Measurements from ENCODE around the gene CACUL1. TPM values are rescaled to one million over a fixed set of nuclear protein-coding genes. Genes with fewer than 3 reads are reported as not detected.
"Not testable (repeated sequence)": the region's sequence is repeated elsewhere in the genome, so short reads cannot be mapped to it uniquely, and the experiment has no call there.

Gene CACUL1
- total RNA-seq, 4 donors from 2014 or later: 30.8 to 44.4 (median 33.3) TPM

- Histone ChIP-seq H3K4me3 (no peak overlapping the region), H3K27ac (replicated peaks in 1 of 4) (no peak overlapping the region), H3K27me3 (no peaks in the 10 kb centered on the region), H3K36me3 (peaks cover 0 to 4% (median 0%) of the 10 kb centered on the region in 4 donors), H3K9me3 (no peaks in the 10 kb centered on the region), H3K4me1 (peaks cover 37 to 76% (median 68%) of the 10 kb centered on the region in 4 donors)
- DNase-seq (ENCODE audit: extremely low spot score): no peak
- TF ChIP-seq POLR2A (IDR thresholded peaks at IDR 0.05; ENCODE audit: low read depth): no peak
- TF ChIP-seq POLR2AphosphoS5 (IDR thresholded peaks at IDR 0.05): no peak
- no peak for TF ChIP-seq CTCF (IDR thresholded peaks at IDR 0.05)
- TF ChIP-seq EP300 (IDR thresholded peaks at IDR 0.05): no peak
- WGBS: 84% methylated on average over 4 of the region's 4 CpGs
- intact Hi-C loops (cut with DNase I): loop anchor here (10.0 kb wide), 1 partner anchor 1371 kb away; the partner anchor contains the start of gene PDZD8
Measured at GRCh38 chr10:118746246-118746645, 8.5 kb downstream of the CACUL1 start.

DNA sequence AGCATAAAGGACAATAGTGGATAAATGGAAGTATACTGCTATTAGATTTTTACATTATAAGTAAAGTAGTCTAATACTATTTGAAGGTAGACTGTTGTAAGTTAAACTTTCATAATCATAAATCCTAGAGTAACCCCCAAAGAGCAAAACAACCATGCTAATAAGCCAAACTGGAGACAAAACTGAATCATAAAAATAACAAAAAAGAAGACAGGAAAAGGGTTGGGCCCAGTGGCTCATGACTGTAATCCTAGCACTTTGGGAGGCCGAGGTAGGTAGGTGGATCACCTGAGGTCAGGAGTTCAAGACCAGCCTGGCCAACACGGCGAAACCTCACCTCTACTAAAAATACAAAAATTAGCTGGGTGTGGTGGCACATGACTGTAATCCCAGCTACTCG, 9.7 kb downstream of the CACUL1 start:
- DNase-seq (ENCODE audit: extremely low spot score): no peak
- intact Hi-C loops (cut with DNase I): loop anchor here (10.0 kb wide), 1 partner anchor 1370 kb away; the partner anchor contains the start of gene PDZD8
- TF ChIP-seq CTCF (IDR thresholded peaks at IDR 0.05) (no peak), POLR2AphosphoS5 (IDR thresholded peaks at IDR 0.05) (no peak), EP300 (IDR thresholded peaks at IDR 0.05) (no peak)
- Histone ChIP-seq H3K9me3 (no peaks in the 10 kb centered on the region), H3K27ac (replicated peaks in 1 of 4) (no peak overlapping the region), H3K27me3 (no peaks in the 10 kb centered on the region), H3K4me1 (peaks cover 41 to 74% (median 68%) of the 10 kb centered on the region in 4 donors), H3K4me3 (no peak overlapping the region), H3K36me3 (peaks cover 0 to 4% (median 0%) of the 10 kb centered on the region in 4 donors)
- WGBS: 88% methylated on average over 4 of the region's 4 CpGs

DNA sequence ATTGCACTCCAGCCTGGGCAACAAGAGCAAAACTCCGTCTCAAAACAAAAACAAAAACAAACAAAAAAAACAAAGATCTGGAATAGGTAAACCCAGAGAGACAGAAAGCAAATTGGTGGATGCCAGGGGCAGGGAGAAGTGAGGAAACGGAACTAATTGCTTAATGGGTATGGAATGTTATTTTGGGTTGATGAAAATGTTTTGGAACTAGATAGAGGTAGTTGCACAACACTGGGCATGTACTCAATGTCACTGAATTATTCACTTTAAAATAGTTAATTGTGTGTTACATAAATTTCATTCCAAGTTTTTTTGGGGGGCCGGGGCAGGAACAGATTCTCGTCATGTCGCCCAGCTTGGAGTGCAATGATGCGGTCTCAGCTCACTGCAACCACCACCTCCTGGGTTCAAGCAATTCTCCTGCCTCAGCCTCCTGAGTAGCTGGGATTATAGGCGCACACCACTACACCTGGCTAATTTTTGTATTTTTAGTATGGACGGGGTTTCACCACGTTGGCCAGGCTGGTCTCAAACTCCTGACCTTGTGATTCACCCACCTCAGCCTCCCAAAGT, 10.3 kb downstream of the CACUL1 start:
- not testable (repeated sequence) for H3K9me3 ChIP-seq; H3K27ac ChIP-seq (replicated peaks in 1 of 4); DNase-seq (ENCODE audit: extremely low spot score); H3K27me3 ChIP-seq; H3K36me3 ChIP-seq; H3K4me3 ChIP-seq
- peaks cover 44 to 74% (median 69%) of the 10 kb centered on the region in 4 donors for H3K4me1 ChIP-seq
- intact Hi-C loops (cut with DNase I): loop anchor here (10.0 kb wide), 1 partner anchor 1370 kb away; the partner anchor contains the start of gene PDZD8
- peak in 1 of 2 donors; percentile 30 for TF ChIP-seq POLR2AphosphoS5 (IDR thresholded peaks at IDR 0.05)
- 87% methylated on average over 9 of the region's 9 CpGs for WGBS

- peaks cover 0 to 2% (median 0%) of the 10 kb centered on the region in 4 donors for H3K36me3 ChIP-seq
- intact Hi-C loops (cut with DNase I): loop anchor here (10.0 kb wide), 1 partner anchor 1368 kb away; the partner anchor contains the start of gene PDZD8
- H3K9me3 ChIP-seq: no peaks in the 10 kb centered on the region
- H3K4me1 ChIP-seq: peaks cover 41 to 78% (median 71%) of the 10 kb centered on the region in 4 donors
- H3K4me3 ChIP-seq: no peak overlapping the region
- H3K27ac ChIP-seq (replicated peaks in 1 of 4): peak overlapping the region in 1 of 4 donors; percentile 18
- no peaks in the 10 kb centered on the region for H3K27me3 ChIP-seq
- DNase-seq (ENCODE audit: extremely low spot score): no peak
- 54% methylated on average over 1 of the region's 1 CpG for WGBS
- TF ChIP-seq POLR2AphosphoS5 (IDR thresholded peaks at IDR 0.05): no peak
- TF ChIP-seq POLR2A (IDR thresholded peaks at IDR 0.05; ENCODE audit: low read depth): no peak
Measured at GRCh38 chr10:118742782-118743181, 12.0 kb downstream of the CACUL1 start.

DNA sequence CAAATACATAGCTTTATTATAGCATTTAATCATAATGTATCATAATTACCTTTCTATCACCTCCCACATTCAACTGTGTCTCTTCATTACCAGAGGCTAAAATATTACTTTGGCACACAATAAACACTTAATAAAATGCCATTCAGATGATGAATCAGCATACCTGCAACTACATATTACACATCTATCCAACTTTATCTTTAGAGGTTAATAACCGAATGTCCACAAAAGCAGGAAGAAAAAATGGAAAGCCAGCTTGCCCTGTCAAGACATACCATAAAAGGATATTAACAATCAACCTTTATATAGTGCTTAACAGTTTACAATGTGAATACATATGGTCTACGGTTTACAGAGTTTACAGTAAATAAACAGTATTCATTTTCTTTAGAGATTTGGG, 12.7 kb downstream of the CACUL1 start:
- peaks cover 46 to 80% (median 75%) of the 10 kb centered on the region in 4 donors for H3K4me1 ChIP-seq
- intact Hi-C loops (cut with DNase I): loop anchor here (10.0 kb wide), 1 partner anchor 1367 kb away; the partner anchor contains the start of gene PDZD8
- no peak for DNase-seq (ENCODE audit: extremely low spot score)

More for the DNA sequence above, 12.7 kb downstream of the CACUL1 start:
- H3K9me3 ChIP-seq: no peaks in the 10 kb centered on the region
- peak overlapping the region in 1 of 4 donors; percentile 18 for H3K27ac ChIP-seq (replicated peaks in 1 of 4)
- 43% methylated on average over 2 of the region's 2 CpGs for WGBS
- no peaks in the 10 kb centered on the region for H3K36me3 ChIP-seq
- no peak for TF ChIP-seq CTCF (IDR thresholded peaks at IDR 0.05)
- TF ChIP-seq POLR2A (IDR thresholded peaks at IDR 0.05; ENCODE audit: low read depth): no peak
- no peak for TF ChIP-seq POLR2AphosphoS5 (IDR thresholded peaks at IDR 0.05)
- TF ChIP-seq EP300 (IDR thresholded peaks at IDR 0.05): no peak
- H3K4me3 ChIP-seq: no peak overlapping the region
- H3K27me3 ChIP-seq: no peaks in the 10 kb centered on the region
